ENCODE data around the gene HOXA2. TPM values are rescaled to one million over a fixed set of nuclear protein-coding genes. Genes with fewer than 3 reads are reported as not detected.

The HOXA2 gene
- total RNA-seq, 1 donor from 2014 or later: not detected

DNA sequence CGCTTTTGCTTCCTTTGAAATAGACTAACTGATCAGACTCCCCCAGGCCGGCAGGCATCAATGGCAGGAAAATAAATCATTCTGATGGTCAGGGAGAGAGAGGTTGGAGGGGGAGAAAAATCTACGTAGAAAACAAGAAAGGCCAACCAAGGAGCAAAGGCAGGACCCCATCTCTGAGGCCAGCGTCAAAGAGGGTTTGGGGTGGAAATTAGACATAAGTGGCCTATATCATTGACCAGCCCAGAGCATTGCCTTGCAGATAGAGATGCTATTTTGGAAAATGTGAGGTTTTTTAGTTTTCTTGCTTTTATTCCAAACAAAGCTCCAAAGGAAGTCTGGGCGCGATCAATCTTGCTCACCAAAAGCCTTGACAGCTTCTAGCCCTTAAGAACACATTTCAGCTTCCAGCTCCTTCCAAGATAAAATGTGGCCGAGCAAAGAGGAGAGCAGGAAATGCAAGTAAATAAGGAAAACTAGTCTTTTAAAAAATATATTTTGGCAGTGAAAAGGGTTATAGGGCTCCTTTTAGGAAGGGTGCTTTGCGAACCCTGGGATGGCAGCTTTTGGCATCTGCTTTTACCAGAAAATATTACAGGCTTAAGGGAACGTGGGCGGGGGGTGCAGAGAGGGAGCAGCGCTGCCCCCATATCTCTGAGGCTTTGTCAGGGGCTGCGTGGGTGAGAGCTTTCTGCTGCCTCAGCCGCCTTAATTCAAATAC is 2.0 kb upstream of the HOXA2 start:
- H3K9me3 Mint-ChIP-seq (ENCODE audit: unreplicated experiment): peaks cover 40% of the 10 kb centered on the region
- H3K4me3 Mint-ChIP-seq (ENCODE audit: unreplicated experiment): no peak overlapping the region
- peaks cover 65% of the 10 kb centered on the region for H3K27me3 Mint-ChIP-seq (ENCODE audit: unreplicated experiment)
- no peak for DNase-seq
- TF ChIP-seq, protein P1, sequence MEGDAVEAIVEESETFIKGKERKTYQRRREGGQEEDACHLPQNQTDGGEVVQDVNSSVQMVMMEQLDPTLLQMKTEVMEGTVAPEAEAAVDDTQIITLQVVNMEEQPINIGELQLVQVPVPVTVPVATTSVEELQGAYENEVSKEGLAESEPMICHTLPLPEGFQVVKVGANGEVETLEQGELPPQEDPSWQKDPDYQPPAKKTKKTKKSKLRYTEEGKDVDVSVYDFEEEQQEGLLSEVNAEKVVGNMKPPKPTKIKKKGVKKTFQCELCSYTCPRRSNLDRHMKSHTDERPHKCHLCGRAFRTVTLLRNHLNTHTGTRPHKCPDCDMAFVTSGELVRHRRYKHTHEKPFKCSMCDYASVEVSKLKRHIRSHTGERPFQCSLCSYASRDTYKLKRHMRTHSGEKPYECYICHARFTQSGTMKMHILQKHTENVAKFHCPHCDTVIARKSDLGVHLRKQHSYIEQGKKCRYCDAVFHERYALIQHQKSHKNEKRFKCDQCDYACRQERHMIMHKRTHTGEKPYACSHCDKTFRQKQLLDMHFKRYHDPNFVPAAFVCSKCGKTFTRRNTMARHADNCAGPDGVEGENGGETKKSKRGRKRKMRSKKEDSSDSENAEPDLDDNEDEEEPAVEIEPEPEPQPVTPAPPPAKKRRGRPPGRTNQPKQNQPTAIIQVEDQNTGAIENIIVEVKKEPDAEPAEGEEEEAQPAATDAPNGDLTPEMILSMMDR (IDR thresholded peaks at IDR 0.05; ENCODE audit: partially characterized antibody, unreplicated experiment): no peak
- H3K4me1 Mint-ChIP-seq (ENCODE audit: low read depth, unreplicated experiment): peaks cover 8% of the 10 kb centered on the region
- peaks cover 2% of the 10 kb centered on the region for H3K36me3 Mint-ChIP-seq (ENCODE audit: unreplicated experiment)
- no peak overlapping the region for H3K27ac Mint-ChIP-seq (ENCODE audit: unreplicated experiment)

DNA sequence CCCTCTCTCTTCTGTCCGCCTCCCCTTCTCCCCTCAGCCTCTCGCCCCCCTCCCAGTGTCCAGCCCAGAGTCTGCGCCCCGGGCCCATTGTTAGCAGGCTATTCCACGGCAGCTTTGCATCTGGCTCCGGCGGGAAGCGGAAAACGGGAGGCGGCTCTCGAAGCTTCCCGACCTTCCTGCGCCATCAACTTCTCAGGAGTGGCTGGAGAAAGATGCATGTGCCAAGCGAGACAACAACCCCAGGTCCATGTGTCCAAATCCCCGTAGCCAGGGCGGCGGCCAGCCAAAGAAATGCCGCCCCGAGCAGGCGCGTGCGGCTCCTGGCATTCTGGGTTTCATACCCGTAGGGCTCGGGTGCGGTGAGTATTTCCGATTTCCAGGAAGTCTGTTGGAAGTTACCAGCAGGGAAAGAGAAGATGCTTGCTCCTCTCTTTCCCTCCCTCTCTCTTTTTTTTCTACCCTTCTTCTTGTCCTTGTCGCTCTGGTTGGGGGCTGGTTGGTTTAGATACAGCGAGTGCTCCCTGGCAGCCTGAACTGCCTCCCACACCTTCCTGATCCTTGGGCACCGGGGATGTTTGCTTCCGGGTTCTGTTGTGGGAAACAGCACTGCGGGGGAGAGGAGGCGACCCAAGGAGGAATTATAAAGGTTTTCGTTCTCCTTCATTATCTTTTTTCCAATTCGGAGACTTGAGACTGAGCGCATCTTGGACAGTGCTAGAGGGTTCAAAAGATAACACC is 1.2 kb upstream of the HOXA2 start:
- TF ChIP-seq, protein P1 (IDR thresholded peaks at IDR 0.05; ENCODE audit: partially characterized antibody, unreplicated experiment): no peak
- Mint-ChIP-seq H3K9me3 (ENCODE audit: unreplicated experiment) (peaks cover 43% of the 10 kb centered on the region), H3K27ac (ENCODE audit: unreplicated experiment) (no peak overlapping the region), H3K4me3 (ENCODE audit: unreplicated experiment) (peak overlapping the region; percentile 18), H3K36me3 (ENCODE audit: unreplicated experiment) (peaks cover 4% of the 10 kb centered on the region), H3K27me3 (ENCODE audit: unreplicated experiment) (peaks cover 67% of the 10 kb centered on the region), H3K4me1 (ENCODE audit: low read depth, unreplicated experiment) (peaks cover 14% of the 10 kb centered on the region)
- DNase-seq: no peak

DNA sequence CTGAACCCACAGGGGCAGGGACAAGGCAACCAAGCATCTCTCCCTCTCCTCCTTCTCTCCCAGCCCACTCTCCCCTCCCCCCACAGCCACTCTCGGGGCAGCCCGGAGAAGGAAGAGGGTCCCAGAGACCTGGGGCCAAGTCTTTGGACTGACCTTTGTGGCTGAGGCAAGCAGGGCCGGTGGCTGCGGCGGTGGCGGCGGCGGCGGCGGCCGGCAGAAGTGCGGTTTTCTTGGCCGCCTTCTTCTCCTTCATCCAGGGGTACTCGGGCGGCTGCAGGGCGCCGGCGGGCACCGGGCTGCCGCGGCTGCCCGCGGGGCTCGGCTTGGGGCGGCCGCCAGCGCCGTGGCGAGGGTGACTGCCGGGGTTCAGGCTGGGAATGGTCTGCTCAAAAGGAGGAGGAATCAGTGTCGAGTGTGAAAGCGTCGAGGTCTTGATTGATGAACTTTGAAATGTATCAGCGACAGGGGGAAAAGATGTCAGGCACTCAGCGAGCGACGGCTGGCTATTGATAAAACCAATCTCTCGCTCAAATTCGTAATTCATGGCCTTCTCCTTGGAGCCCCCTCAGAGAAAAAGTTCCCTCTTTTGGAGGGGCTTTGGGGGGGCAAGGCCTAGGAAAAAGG is 414 bp downstream of the HOXA2 start:
- peaks cover 71% of the 10 kb centered on the region for H3K27me3 Mint-ChIP-seq (ENCODE audit: unreplicated experiment)
- H3K27ac Mint-ChIP-seq (ENCODE audit: unreplicated experiment): peak overlapping the region; percentile 49
- TF ChIP-seq, protein P1 (IDR thresholded peaks at IDR 0.05; ENCODE audit: partially characterized antibody, unreplicated experiment): no peak
- H3K4me1 Mint-ChIP-seq (ENCODE audit: low read depth, unreplicated experiment): peaks cover 14% of the 10 kb centered on the region
- no peak for DNase-seq
- H3K4me3 Mint-ChIP-seq (ENCODE audit: unreplicated experiment): no peak overlapping the region
- H3K9me3 Mint-ChIP-seq (ENCODE audit: unreplicated experiment): peaks cover 39% of the 10 kb centered on the region
- H3K36me3 Mint-ChIP-seq (ENCODE audit: unreplicated experiment): peaks cover 4% of the 10 kb centered on the region

DNA sequence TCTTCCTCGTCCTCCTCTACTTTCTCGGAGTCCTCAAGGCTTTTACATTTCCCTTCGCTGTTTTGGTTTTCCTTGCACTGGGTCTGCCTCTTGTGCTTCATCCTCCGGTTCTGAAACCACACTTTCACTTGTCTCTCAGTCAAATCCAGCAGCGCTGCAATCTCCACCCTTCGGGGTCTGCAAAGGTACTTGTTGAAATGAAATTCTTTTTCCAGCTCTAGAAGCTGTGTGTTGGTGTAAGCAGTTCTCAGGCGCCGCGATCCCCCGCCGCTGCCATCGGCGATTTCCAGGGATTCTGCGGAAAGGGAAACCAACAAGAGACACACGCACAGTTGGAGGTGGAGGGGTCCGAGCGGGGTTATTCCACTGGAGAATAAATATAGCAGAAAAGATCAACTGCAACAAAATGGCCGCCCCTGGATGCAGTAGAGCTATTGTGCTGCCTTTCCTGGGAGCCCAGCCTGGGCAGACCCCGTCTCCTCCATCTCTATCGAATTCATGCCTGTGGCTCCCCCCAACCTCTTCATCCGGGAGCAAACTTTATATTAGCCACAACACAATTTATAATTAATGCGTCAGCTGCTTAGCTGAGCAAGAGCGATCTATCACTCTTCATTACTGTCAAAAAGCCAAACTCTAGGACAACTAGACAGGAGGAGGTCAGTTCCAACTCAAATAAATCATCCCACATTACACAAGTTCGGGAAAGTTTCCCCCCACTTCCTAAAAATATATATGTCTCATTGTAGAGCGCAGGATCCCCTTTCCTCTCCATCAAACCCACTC is 1.1 kb downstream of the HOXA2 start:
- Mint-ChIP-seq H3K9me3 (ENCODE audit: unreplicated experiment) (peaks cover 35% of the 10 kb centered on the region), H3K27me3 (ENCODE audit: unreplicated experiment) (peaks cover 71% of the 10 kb centered on the region), H3K27ac (ENCODE audit: unreplicated experiment) (peak overlapping the region; percentile 49), H3K4me1 (ENCODE audit: low read depth, unreplicated experiment) (peaks cover 14% of the 10 kb centered on the region), H3K36me3 (ENCODE audit: unreplicated experiment) (peaks cover 4% of the 10 kb centered on the region), H3K4me3 (ENCODE audit: unreplicated experiment) (peak overlapping the region; percentile 43)
- no peak for DNase-seq
- TF ChIP-seq, protein P1 (IDR thresholded peaks at IDR 0.05; ENCODE audit: partially characterized antibody, unreplicated experiment): no peak

Measured in glutamatergic neuron (in vitro differentiated cells).